ENCODE measurements around the gene STARD13. TPM values are rescaled to one million over a fixed set of nuclear protein-coding genes. Genes with fewer than 3 reads are reported as not detected.
A peak's percentile ranks its signal among the peaks of the same experiment; 100 is the strongest.

Gene STARD13
- total RNA-seq, 1 donor from 2014 or later = 37.6 TPM

GRCh38 chr13:33066329-33066728, 219.2 kb downstream of the STARD13 start:
- Mint-ChIP-seq H3K27me3 (ENCODE audit: low read depth) (no peaks in the 10 kb centered on the region), H3K27ac (ENCODE audit: unreplicated experiment) (no peak overlapping the region), H3K9me3 (ENCODE audit: low read depth) (no peaks in the 10 kb centered on the region), H3K36me3 (ENCODE audit: low read depth) (no peaks in the 10 kb centered on the region), H3K4me3 (ENCODE audit: unreplicated experiment) (no peak overlapping the region), H3K4me1 (ENCODE audit: low read depth) (no peaks in the 10 kb centered on the region)
- DNase-seq (ENCODE audit: low spot score) = no peak
- no peak for TF ChIP-seq CTCF (IDR thresholded peaks at IDR 0.05)

- Mint-ChIP-seq H3K9me3 (ENCODE audit: low read depth) (no peaks in the 10 kb centered on the region), H3K36me3 (ENCODE audit: low read depth) (no peaks in the 10 kb centered on the region), H3K4me3 (ENCODE audit: unreplicated experiment) (no peak overlapping the region), H3K27me3 (ENCODE audit: low read depth) (no peaks in the 10 kb centered on the region), H3K4me1 (ENCODE audit: low read depth) (no peaks in the 10 kb centered on the region), H3K27ac (ENCODE audit: unreplicated experiment) (no peak overlapping the region)
- DNase-seq (ENCODE audit: low spot score) = no peak
- TF ChIP-seq CTCF (IDR thresholded peaks at IDR 0.05) = no peak
These were observed 224.7 kb downstream of the STARD13 start for GRCh38 chr13:33060815-33061214.

- no peaks in the 10 kb centered on the region for H3K4me1 Mint-ChIP-seq (ENCODE audit: low read depth)
- no peaks in the 10 kb centered on the region for H3K27me3 Mint-ChIP-seq (ENCODE audit: low read depth)
- TF ChIP-seq CTCF (IDR thresholded peaks at IDR 0.05) = no peak
- H3K4me3 Mint-ChIP-seq (ENCODE audit: unreplicated experiment) = no peak overlapping the region
- H3K36me3 Mint-ChIP-seq (ENCODE audit: low read depth) = no peaks in the 10 kb centered on the region
- H3K9me3 Mint-ChIP-seq (ENCODE audit: low read depth) = no peaks in the 10 kb centered on the region
- no peak for DNase-seq (ENCODE audit: low spot score)
- no peak overlapping the region for H3K27ac Mint-ChIP-seq (ENCODE audit: unreplicated experiment)
These were observed 226.7 kb downstream of the STARD13 start for GRCh38 chr13:33058776-33059327.

GRCh38 chr13:33057019-33057780, 228.4 kb downstream of the STARD13 start:
- peaks cover 5% of the 10 kb centered on the region for H3K4me1 Mint-ChIP-seq (ENCODE audit: low read depth)
- peak overlapping the region; percentile 22 for H3K27ac Mint-ChIP-seq (ENCODE audit: unreplicated experiment)
- H3K4me3 Mint-ChIP-seq (ENCODE audit: unreplicated experiment) = no peak overlapping the region
- H3K9me3 Mint-ChIP-seq (ENCODE audit: low read depth) = no peaks in the 10 kb centered on the region
- no peak for DNase-seq (ENCODE audit: low spot score)
- TF ChIP-seq CTCF (IDR thresholded peaks at IDR 0.05) = peak; percentile 69
- no peaks in the 10 kb centered on the region for H3K27me3 Mint-ChIP-seq (ENCODE audit: low read depth)
- no peaks in the 10 kb centered on the region for H3K36me3 Mint-ChIP-seq (ENCODE audit: low read depth)

GRCh38 chr13:33053397-33054066, 232.0 kb downstream of the STARD13 start:
- no peaks in the 10 kb centered on the region for H3K36me3 Mint-ChIP-seq (ENCODE audit: low read depth)
- no peak overlapping the region for H3K27ac Mint-ChIP-seq (ENCODE audit: unreplicated experiment)
- no peaks in the 10 kb centered on the region for H3K27me3 Mint-ChIP-seq (ENCODE audit: low read depth)
- peaks cover 5% of the 10 kb centered on the region for H3K4me1 Mint-ChIP-seq (ENCODE audit: low read depth)
- no peak for TF ChIP-seq CTCF (IDR thresholded peaks at IDR 0.05)
- DNase-seq (ENCODE audit: low spot score) = no peak
- H3K9me3 Mint-ChIP-seq (ENCODE audit: low read depth) = no peaks in the 10 kb centered on the region
- H3K4me3 Mint-ChIP-seq (ENCODE audit: unreplicated experiment) = no peak overlapping the region

Data from chondrocyte (in vitro differentiated cells).